ENCODE results near the gene SNX3.

- TF ChIP-seq CTCF (IDR thresholded peaks at IDR 0.05 in 4 of 5, conservative IDR thresholded peaks at IDR 0.05 in 1 of 5): no peak
- no peak for TF ChIP-seq POLR2A (IDR thresholded peaks at IDR 0.05)
Measured at GRCh38 chr6:108179741-108180140, 81.1 kb downstream of the SNX3 start.

Measured in gastrocnemius medialis (tissue), 4 donors.